ENCODE measurements around the gene MUC12.
"Not testable (repeated sequence)": the region's sequence is repeated elsewhere in the genome, so short reads cannot be mapped to it uniquely, and the experiment has no call there.

Gene MUC12

DNA sequence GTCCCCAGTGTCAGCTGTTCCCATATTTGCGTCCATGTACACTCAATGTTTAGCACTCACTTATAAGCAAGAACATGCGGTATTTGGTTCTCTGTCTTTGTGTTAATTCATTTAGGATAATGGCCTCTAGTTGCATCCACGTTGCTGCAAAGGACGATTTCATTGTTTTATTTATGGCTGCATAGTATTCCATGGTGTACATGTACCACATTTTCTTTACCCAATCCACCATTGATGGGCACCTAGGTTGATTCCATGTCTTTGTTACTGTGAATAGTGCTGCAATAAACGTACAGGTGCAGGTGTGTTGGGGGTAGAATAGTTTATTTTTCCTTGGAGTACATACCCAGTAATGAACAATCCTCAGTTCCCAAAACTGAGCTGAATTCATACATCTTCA lies 91.6 kb downstream of the MUC12 start:
- no peak for DNase-seq (ENCODE audit: low read depth)

GRCh38 chr7:101064176-101064550 lies 94.8 kb downstream of the MUC12 start:
- DNase-seq (ENCODE audit: low read depth) = not testable (repeated sequence)

DNA sequence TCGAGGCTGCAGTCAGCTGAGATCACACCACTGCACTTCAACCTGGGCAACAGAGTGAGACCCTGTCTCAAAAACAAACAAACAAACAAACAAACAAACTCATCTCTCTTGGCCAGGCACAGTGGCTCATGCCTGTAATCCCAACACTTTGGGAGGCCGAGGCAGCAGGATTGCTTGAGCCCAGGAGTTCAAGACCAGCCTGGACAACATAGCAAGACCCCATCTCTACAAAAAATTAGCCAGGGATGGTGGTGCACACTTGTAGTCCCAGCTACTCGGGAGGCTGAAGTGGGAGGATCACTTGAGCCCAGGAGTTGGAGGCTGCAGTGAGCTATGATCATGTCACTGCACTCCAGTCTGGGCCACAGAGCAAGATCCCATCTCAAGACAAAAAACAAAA lies 95.8 kb downstream of the MUC12 start:
- not testable (repeated sequence) for DNase-seq (ENCODE audit: low read depth)

- DNase-seq (ENCODE audit: low read depth) = no peak
Measured at GRCh38 chr7:101066141-101066832, 96.9 kb downstream of the MUC12 start.

- no peak for DNase-seq (ENCODE audit: low read depth)
Measured at GRCh38 chr7:101066833-101067177, 97.4 kb downstream of the MUC12 start.

- no peak for DNase-seq (ENCODE audit: low read depth)
Measured at GRCh38 chr7:101068401-101068800, 99.0 kb downstream of the MUC12 start.

Data from activated T-cell treated with anti-CD3 and anti-CD28 coated beads for 1 hour (primary cell).